Fibroblast of villous mesenchyme (primary cell): ENCODE results near the gene CABYR. TPM values are rescaled to one million over a fixed set of nuclear protein-coding genes. Genes with fewer than 3 reads are reported as not detected.

Source experiments
- DNase-seq: peaks from one replicate; pipeline ENCODE4 v3.0.0-alpha.2; 2010; ENCODE audit warnings: low read depth
- H3K4me3 ChIP-seq: 2 replicates; pipeline ENCODE4 v1.5.1; 2011; ENCODE audit warnings: low read depth, mild to moderate bottlenecking, low read length
- CTCF ChIP-seq: IDR thresholded peaks from 2 replicates; pipeline ENCODE4 v1.5.1; 2012; ENCODE audit warnings: low read depth, mild to moderate bottlenecking, low read length; ENCODE audit not compliant: insufficient read depth
- total RNA-seq: library from RNA; depleted of rRNA; stranded (reverse); fragments of >200 nt; gene quantifications from 2 replicates; pipeline ENCODE4 v1.2.3, GENCODE V29; 2012

Gene CABYR
- total RNA-seq, 1 donor, result 20.3 TPM

GRCh38 chr18:24103320-24104021 lies 35.4 kb upstream of the CABYR start:
- DNase-seq, result no peak
- H3K4me3 ChIP-seq, result no peak overlapping the region
- no peak for TF ChIP-seq CTCF

DNA sequence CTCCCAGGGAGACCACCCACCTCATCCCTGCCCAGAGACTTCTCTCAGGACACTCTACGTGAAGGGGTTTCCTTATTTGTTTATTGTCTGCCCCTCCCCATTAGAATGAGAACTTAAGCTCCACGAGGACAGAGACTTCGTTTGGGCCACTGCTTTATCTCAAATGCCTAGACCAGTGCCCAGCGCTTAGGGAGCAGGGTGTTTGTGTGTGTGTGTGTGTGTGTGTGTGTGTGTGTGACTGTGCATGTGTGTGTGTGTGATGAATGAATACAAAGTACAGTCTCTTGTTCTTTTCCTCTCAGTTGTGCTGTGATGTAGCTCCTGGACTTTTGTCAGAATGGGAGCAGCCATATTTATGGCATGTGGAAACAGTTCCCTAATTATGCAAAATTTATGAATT lies 34.4 kb upstream of the CABYR start:
- TF ChIP-seq CTCF, result no peak
- no peak overlapping the region for H3K4me3 ChIP-seq

GRCh38 chr18:24108641-24109040 lies 30.2 kb upstream of the CABYR start:
- H3K4me3 ChIP-seq, result no peak overlapping the region
- TF ChIP-seq CTCF, result no peak
- peak; percentile 39 for DNase-seq

More for the DNA sequence above, 34.4 kb upstream of the CABYR start:
- no peak for DNase-seq

GRCh38 chr18:24111936-24112335 lies 26.9 kb upstream of the CABYR start:
- no peak for DNase-seq
- no peak overlapping the region for H3K4me3 ChIP-seq

DNA sequence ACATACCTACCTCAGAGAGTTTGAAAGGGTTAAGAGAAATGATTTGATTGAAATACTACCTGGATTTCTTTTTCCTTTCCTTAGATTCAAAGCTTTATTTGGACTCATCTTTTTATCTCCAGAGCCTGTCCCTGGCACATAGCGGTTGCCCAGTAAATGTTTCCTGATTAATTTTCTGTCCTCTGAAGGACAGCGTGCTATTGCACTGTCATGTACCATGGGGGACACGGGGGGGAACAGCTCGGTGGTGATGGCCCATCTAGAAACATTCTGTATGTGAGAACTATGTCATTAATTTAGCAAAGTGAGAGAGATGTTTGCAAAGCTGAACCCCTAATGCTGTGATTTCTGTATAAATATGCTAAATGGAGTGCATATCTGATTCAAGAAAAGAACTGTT lies 26.4 kb upstream of the CABYR start:
- no peak overlapping the region for H3K4me3 ChIP-seq
- DNase-seq, result no peak
- no peak for TF ChIP-seq CTCF

More at GRCh38 chr18:24111936-24112335, 26.9 kb upstream of the CABYR start:
- no peak for TF ChIP-seq CTCF

- no peak for DNase-seq
- no peak for TF ChIP-seq CTCF
Measured at GRCh38 chr18:24112874-24113615, 25.8 kb upstream of the CABYR start.

More at GRCh38 chr18:24112874-24113615, 25.8 kb upstream of the CABYR start:
- H3K4me3 ChIP-seq, result no peak overlapping the region
